Mesothelial cell of epicardium (in vitro differentiated cells): ENCODE measurements around the gene MCU. TPM values are rescaled to one million over a fixed set of nuclear protein-coding genes. Genes with fewer than 3 reads are reported as not detected.
"Not testable (repeated sequence)": the region's sequence is repeated elsewhere in the genome, so short reads cannot be mapped to it uniquely, and the experiment has no call there.

Experiments used
- DNase-seq, 2 experiments: peaks; one replicate each; pipeline ENCODE4 v3.0.0; 2021; ENCODE audit warnings: low spot score in 2 of 2; ENCODE audit not compliant: unreplicated experiment in 2 of 2
- H3K27ac Mint-ChIP-seq: 2 replicates; pipeline ENCODE4 v1.8.0; 2021; ENCODE audit warnings: mixed read lengths
- H3K27me3 Mint-ChIP-seq: 2 replicates; pipeline ENCODE4 v1.8.0; 2021; ENCODE audit warnings: low read depth, mixed read lengths
- H3K36me3 Mint-ChIP-seq: 2 replicates; pipeline ENCODE4 v1.8.0; 2021; ENCODE audit warnings: mixed read lengths
- H3K4me1 Mint-ChIP-seq: 2 replicates; pipeline ENCODE4 v1.8.0; 2021; ENCODE audit warnings: mixed read lengths
- H3K4me3 Mint-ChIP-seq: 2 replicates; pipeline ENCODE4 v1.8.0; 2021; ENCODE audit warnings: mild to moderate bottlenecking, moderate library complexity, mixed read lengths
- H3K9me3 Mint-ChIP-seq: 2 replicates; pipeline ENCODE4 v1.8.0; 2021; ENCODE audit warnings: mixed read lengths
- total RNA-seq: library from RNA; stranded (reverse); gene quantifications from 3 replicates; pipeline ENCODE4 v1.2.1, GENCODE V29; 2021
- TF ChIP-seq, protein P1 (sequence below): fragments of 200-600 bp; sonication (generic); IDR thresholded peaks from one replicate; pipeline ENCODE4 v1.5.0; 2021; ENCODE audit warnings: antibody characterized with exemption; ENCODE audit not compliant: unreplicated experiment

Gene MCU
- total RNA-seq, 1 donor from 2014 or later = 44.6 TPM

DNA sequence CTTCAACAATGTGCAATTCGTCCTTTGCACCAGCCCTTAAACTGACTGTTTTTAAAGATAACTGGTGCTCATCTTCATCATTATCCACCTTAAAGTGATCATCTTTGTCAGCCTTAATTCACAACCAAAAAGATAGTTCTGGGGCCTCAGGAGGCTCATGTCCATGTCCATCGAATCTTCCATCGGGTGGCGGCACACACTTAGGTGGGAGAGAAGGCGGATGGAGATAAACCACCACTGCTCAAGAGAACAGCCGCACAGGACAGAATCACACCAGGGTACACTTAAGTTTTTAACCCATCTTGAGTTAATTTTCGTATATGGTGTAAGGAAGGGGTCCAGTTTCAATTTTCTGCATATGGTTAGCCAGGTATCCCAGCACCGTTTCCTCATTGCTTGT is 226.4 kb downstream of the MCU start:
- TF ChIP-seq, protein P1, sequence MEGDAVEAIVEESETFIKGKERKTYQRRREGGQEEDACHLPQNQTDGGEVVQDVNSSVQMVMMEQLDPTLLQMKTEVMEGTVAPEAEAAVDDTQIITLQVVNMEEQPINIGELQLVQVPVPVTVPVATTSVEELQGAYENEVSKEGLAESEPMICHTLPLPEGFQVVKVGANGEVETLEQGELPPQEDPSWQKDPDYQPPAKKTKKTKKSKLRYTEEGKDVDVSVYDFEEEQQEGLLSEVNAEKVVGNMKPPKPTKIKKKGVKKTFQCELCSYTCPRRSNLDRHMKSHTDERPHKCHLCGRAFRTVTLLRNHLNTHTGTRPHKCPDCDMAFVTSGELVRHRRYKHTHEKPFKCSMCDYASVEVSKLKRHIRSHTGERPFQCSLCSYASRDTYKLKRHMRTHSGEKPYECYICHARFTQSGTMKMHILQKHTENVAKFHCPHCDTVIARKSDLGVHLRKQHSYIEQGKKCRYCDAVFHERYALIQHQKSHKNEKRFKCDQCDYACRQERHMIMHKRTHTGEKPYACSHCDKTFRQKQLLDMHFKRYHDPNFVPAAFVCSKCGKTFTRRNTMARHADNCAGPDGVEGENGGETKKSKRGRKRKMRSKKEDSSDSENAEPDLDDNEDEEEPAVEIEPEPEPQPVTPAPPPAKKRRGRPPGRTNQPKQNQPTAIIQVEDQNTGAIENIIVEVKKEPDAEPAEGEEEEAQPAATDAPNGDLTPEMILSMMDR = no peak
- Mint-ChIP-seq H3K4me1 (no peaks in the 10 kb centered on the region), H3K9me3 (peaks cover 45% of the 10 kb centered on the region), H3K36me3 (peaks cover 37% of the 10 kb centered on the region), H3K27ac (no peak overlapping the region), H3K4me3 (no peak overlapping the region), H3K27me3 (no peaks in the 10 kb centered on the region)
- DNase-seq = no peak

DNA sequence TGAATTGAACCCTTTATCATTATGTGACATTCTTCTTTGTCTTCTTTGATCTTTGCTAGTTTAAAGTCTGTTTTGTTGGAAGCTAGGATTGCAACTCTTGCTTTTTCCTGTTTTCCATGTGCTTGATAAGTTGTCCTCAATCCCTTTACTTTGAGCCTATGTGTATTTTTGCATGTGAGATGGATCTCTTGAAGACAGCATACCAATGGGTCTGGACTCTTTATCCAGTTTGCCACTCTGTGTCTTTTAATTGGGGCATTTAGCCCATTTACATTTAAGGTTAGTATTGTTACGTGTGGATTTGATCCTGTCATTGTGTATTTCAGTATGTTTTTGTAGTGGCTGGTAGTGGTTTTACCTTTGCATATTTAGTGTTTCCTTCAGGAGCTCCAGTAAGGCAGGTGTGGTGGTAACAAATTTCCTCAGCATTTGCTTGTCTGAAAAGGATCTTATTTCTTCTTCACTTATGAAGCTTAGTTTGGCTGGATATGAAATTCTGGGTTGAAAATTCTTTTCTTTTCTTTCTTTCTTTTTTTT is 229.3 kb downstream of the MCU start:
- Mint-ChIP-seq H3K9me3 (peaks cover 45% of the 10 kb centered on the region), H3K36me3 (peaks cover 37% of the 10 kb centered on the region)
- H3K27me3 Mint-ChIP-seq, H3K27ac Mint-ChIP-seq, H3K4me3 Mint-ChIP-seq, DNase-seq, H3K4me1 Mint-ChIP-seq: not testable (repeated sequence)

DNA sequence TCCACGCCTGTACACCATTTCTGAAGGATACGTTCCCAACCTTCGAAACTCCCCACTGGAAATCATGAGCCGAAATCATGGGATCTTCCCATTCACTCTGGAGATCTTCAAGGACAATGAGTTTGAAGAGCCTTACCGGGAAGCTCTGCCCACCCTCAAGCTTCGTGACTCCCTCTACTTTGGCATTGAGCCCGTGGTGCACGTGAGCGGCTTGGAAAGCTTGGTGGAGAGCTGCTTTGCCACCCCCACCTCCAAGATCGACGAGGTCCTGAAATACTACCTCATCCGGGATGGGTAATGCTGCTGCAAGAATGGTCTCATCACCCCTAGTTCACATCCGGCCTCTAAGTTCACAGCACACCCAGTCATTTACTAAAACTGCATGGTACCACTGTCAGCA is 232.4 kb downstream of the MCU start:
- no peak overlapping the region for H3K4me3 Mint-ChIP-seq
- H3K27ac Mint-ChIP-seq = no peak overlapping the region
- H3K9me3 Mint-ChIP-seq = peaks cover 28% of the 10 kb centered on the region
- TF ChIP-seq, protein P1 = no peak
- H3K36me3 Mint-ChIP-seq = peaks cover 25% of the 10 kb centered on the region
- DNase-seq = no peak
- H3K27me3 Mint-ChIP-seq = no peaks in the 10 kb centered on the region
- H3K4me1 Mint-ChIP-seq = no peaks in the 10 kb centered on the region

DNA sequence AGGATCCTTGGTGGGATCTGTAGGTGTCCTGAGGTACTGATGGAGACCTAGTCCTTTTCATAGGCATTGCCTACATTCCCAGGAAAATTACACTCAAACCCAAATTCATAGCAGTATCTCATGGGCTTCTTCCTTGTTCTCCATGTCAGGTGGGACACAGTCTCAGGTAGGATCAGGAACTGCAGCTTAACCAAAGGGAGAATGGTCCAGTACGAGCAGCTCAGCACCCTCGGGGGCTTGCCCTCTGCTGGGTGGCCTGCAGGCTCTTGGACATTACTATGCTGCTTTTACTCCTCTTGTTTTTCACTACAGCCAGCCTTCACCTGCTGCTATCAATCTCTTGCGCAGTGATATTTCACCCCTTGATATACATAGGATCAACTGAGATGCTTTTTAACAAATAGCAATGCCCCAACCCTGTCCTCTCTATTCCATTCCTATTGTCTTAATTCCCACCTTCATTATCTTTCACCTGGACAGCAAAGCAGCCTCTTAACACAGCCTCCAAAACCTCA is 234.1 kb downstream of the MCU start:
- Mint-ChIP-seq H3K4me1 (no peaks in the 10 kb centered on the region), H3K9me3 (peaks cover 12% of the 10 kb centered on the region), H3K4me3 (no peak overlapping the region), H3K36me3 (peaks cover 10% of the 10 kb centered on the region), H3K27me3 (no peaks in the 10 kb centered on the region), H3K27ac (no peak overlapping the region)
- no peak for DNase-seq
- TF ChIP-seq, protein P1 = no peak

DNA sequence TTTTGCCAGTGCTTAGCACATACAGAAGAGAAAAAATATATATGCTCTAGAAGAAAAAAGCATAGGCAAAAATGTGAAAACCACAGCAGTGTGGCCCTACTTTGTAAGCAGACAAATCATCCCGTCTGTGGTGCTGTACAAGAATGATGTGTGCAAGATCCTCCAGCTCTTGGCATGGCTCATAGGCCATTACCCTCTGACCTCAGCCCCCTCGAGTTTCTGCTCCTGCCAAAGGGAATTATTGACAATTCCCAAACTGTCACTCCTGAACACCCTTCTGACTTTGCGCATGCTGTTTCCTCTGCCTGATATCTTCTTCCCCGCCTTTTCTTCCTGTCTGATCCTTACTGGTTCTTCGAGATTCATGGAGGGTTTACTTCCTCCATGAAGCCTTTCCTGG is 235.5 kb downstream of the MCU start:
- Mint-ChIP-seq H3K36me3 (peaks cover under 1% of the 10 kb centered on the region), H3K27me3 (no peaks in the 10 kb centered on the region), H3K4me3 (no peak overlapping the region), H3K27ac (no peak overlapping the region), H3K9me3 (peaks cover 1% of the 10 kb centered on the region), H3K4me1 (no peaks in the 10 kb centered on the region)
- DNase-seq = no peak
- TF ChIP-seq, protein P1 = no peak

DNA sequence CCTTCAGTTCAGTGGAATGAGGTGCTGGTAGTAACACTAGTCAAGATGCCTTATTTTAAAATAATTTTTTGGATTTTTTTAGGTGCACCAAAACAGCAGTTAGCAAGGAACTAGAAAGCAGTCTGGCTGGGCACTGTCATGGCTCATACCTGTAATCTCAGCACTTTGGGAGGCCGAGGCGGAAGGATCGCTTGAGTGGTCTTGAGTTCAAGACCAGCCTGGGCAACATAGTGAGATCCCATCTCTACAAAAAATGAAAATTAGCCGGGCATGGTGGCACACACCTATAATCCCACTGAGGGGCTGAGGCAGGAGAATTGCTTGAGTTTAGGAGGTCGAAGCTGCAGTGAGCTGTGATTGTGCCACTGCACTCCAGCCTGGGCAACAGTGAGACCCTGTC is 236.9 kb downstream of the MCU start:
- H3K27ac Mint-ChIP-seq = no peak overlapping the region
- no peak overlapping the region for H3K4me3 Mint-ChIP-seq
- H3K9me3 Mint-ChIP-seq = no peaks in the 10 kb centered on the region
- no peaks in the 10 kb centered on the region for H3K4me1 Mint-ChIP-seq
- TF ChIP-seq, protein P1 = no peak
- DNase-seq = no peak
- no peaks in the 10 kb centered on the region for H3K27me3 Mint-ChIP-seq
- no peaks in the 10 kb centered on the region for H3K36me3 Mint-ChIP-seq
